ENCODE results near the gene CXCR5.
"Not testable (repeated sequence)": the region's sequence is repeated elsewhere in the genome, so short reads cannot be mapped to it uniquely, and the experiment has no call there.

Gene CXCR5

GRCh38 chr11:118883368-118884071 lies at the start of gene CXCR5:
CXCR5 (plus strand) TSS chr11:118883892; CDS start chr11:118883942, 50 bp downstream.
- DNase-seq (ENCODE audit: low read depth in 1 of 2, low spot score in 1 of 2): no peak

- DNase-seq (ENCODE audit: low read depth in 1 of 2, low spot score in 1 of 2): no peak
Observed at GRCh38 chr11:118834427-118835028, 49.2 kb upstream of the CXCR5 start.

GRCh38 chr11:118837868-118838267 lies 45.8 kb upstream of the CXCR5 start:
- no peak for DNase-seq (ENCODE audit: low read depth in 1 of 2, low spot score in 1 of 2)

- DNase-seq (ENCODE audit: low read depth in 1 of 2, low spot score in 1 of 2): no peak
Observed at GRCh38 chr11:118838905-118839553, 44.7 kb upstream of the CXCR5 start.

GRCh38 chr11:118841469-118842242 lies 42.0 kb upstream of the CXCR5 start:
- DNase-seq (ENCODE audit: low read depth in 1 of 2, low spot score in 1 of 2): peak in 1 of 2 donors; percentile 10

GRCh38 chr11:118842369-118842768 lies 41.3 kb upstream of the CXCR5 start:
- no peak for DNase-seq (ENCODE audit: low read depth in 1 of 2, low spot score in 1 of 2)

GRCh38 chr11:118842843-118843242 lies 40.8 kb upstream of the CXCR5 start:
- DNase-seq (ENCODE audit: low read depth in 1 of 2, low spot score in 1 of 2): not testable (repeated sequence)

- DNase-seq (ENCODE audit: low read depth in 1 of 2, low spot score in 1 of 2): no peak
Observed at GRCh38 chr11:118843565-118843964, 40.1 kb upstream of the CXCR5 start.

- no peak for DNase-seq (ENCODE audit: low read depth in 1 of 2, low spot score in 1 of 2)
Observed at GRCh38 chr11:118845369-118845768, 38.3 kb upstream of the CXCR5 start.

- no peak for DNase-seq (ENCODE audit: low read depth in 1 of 2, low spot score in 1 of 2)
Observed at GRCh38 chr11:118846181-118846935, 37.3 kb upstream of the CXCR5 start.

- no peak for DNase-seq (ENCODE audit: low read depth in 1 of 2, low spot score in 1 of 2)
Observed at GRCh38 chr11:118849825-118850224, 33.9 kb upstream of the CXCR5 start.

- DNase-seq (ENCODE audit: low read depth in 1 of 2, low spot score in 1 of 2): no peak
Observed at GRCh38 chr11:118851970-118852369, 31.7 kb upstream of the CXCR5 start.

- DNase-seq (ENCODE audit: low read depth in 1 of 2, low spot score in 1 of 2): no peak
Observed at GRCh38 chr11:118853678-118854077, 30.0 kb upstream of the CXCR5 start.

GRCh38 chr11:118856314-118856713 lies 27.4 kb upstream of the CXCR5 start:
- DNase-seq (ENCODE audit: low read depth in 1 of 2, low spot score in 1 of 2): no peak

GRCh38 chr11:118857385-118857784 lies 26.3 kb upstream of the CXCR5 start:
- no peak for DNase-seq (ENCODE audit: low read depth in 1 of 2, low spot score in 1 of 2)

GRCh38 chr11:118859973-118860372 lies 23.7 kb upstream of the CXCR5 start:
- no peak for DNase-seq (ENCODE audit: low read depth in 1 of 2, low spot score in 1 of 2)

- no peak for DNase-seq (ENCODE audit: low read depth in 1 of 2, low spot score in 1 of 2)
Observed at GRCh38 chr11:118868659-118869058, 15.0 kb upstream of the CXCR5 start.

GRCh38 chr11:118870396-118871343 lies 13.0 kb upstream of the CXCR5 start:
- DNase-seq (ENCODE audit: low read depth in 1 of 2, low spot score in 1 of 2): no peak

- DNase-seq (ENCODE audit: low read depth in 1 of 2, low spot score in 1 of 2): peak in 1 of 2 donors; percentile 38
Observed at GRCh38 chr11:118872403-118872821, 11.3 kb upstream of the CXCR5 start.

GRCh38 chr11:118873804-118874203 lies 9.9 kb upstream of the CXCR5 start:
- DNase-seq (ENCODE audit: low read depth in 1 of 2, low spot score in 1 of 2): no peak

All from stimulated activated CD4-positive, alpha-beta T cell treated with anti-CD3 and anti-CD28 coated beads, Interleukin-15, amount 100 ng/mL, for 1 hour (primary cell).